Measurements from ENCODE around the gene MIAT. TPM values are rescaled to one million over a fixed set of nuclear protein-coding genes. Genes with fewer than 3 reads are reported as not detected.

MIAT gene
- total and polyA plus RNA-seq, 8 donors = 0.28 to 0.78 (median 0.53) TPM

- Histone ChIP-seq H3K27me3 (no peaks in the 10 kb centered on the region), H3K4me3 (no peak overlapping the region), H3K27ac (no peak overlapping the region), H3K36me3 (no peaks in the 10 kb centered on the region), H3K9me3 (no peaks in the 10 kb centered on the region), H3K4me1 (peaks cover 4 to 6% (median 5%) of the 10 kb centered on the region in 3 donors)
- WGBS, 2 donors = 48 to 53% methylated on average over 8 to 9 of the region's 9 CpGs
- peak; percentile 81 to 90 (median 88) for TF ChIP-seq CTCF (IDR thresholded peaks at IDR 0.05)
- intact Hi-C loops (cut with DNase I) = no loop called here
- FAIRE-seq (no peak), ATAC-seq (peak; percentile 72 to 97 (median 90)), DNase-seq (peak in 5 of 6 donors; percentile 44 to 81 (median 77))
These were observed 21.7 kb downstream of the MIAT start for GRCh38 chr22:26679003-26679629.

GRCh38 chr22:26680485-26680884 lies 23.1 kb downstream of the MIAT start:
- H3K4me3 ChIP-seq = no peak overlapping the region
- DNase-seq (no peak), FAIRE-seq (no peak), ATAC-seq (no peak)
- H3K36me3 ChIP-seq = no peaks in the 10 kb centered on the region
- 97 to 100% methylated on average over 3 of the region's 3 CpGs for WGBS, 2 donors
- no peak for TF ChIP-seq CTCF (IDR thresholded peaks at IDR 0.05)
- H3K9me3 ChIP-seq = no peaks in the 10 kb centered on the region
- no peak overlapping the region for H3K27ac ChIP-seq
- intact Hi-C loops (cut with DNase I) = loop anchor here in 1 of 3 donors (10.0 kb wide), 1 partner anchor 1124 kb away; the partner anchor contains the start of gene MN1
- H3K4me1 ChIP-seq = no peaks in the 10 kb centered on the region
- H3K27me3 ChIP-seq = no peaks in the 10 kb centered on the region

- DNase-seq (no peak), ATAC-seq (no peak), FAIRE-seq (no peak)
- Histone ChIP-seq H3K9me3 (no peaks in the 10 kb centered on the region), H3K4me1 (no peaks in the 10 kb centered on the region), H3K27ac (no peak overlapping the region), H3K27me3 (no peaks in the 10 kb centered on the region), H3K36me3 (no peaks in the 10 kb centered on the region), H3K4me3 (no peak overlapping the region)
- TF ChIP-seq CTCF (IDR thresholded peaks at IDR 0.05) = no peak
- 90 to 91% methylated on average over 11 of the region's 11 CpGs for WGBS, 2 donors
- intact Hi-C loops (cut with DNase I) = loop anchor here in 1 of 3 donors (10.0 kb wide), 1 partner anchor 1123 kb away; the partner anchor contains the start of gene MN1
These were observed 24.0 kb downstream of the MIAT start for GRCh38 chr22:26681395-26681821.

- Histone ChIP-seq H3K36me3 (no peaks in the 10 kb centered on the region), H3K4me1 (no peaks in the 10 kb centered on the region), H3K27ac (no peak overlapping the region), H3K4me3 (no peak overlapping the region), H3K9me3 (no peaks in the 10 kb centered on the region), H3K27me3 (no peaks in the 10 kb centered on the region)
- intact Hi-C loops (cut with DNase I) = loop anchor here in 1 of 3 donors (10.0 kb wide), 1 partner anchor 1121 kb away; the partner anchor contains the start of gene MN1
- ATAC-seq (no peak), FAIRE-seq (no peak), DNase-seq (no peak)
- 87 to 89% methylated on average over 2 of the region's 2 CpGs for WGBS, 2 donors
- TF ChIP-seq CTCF (IDR thresholded peaks at IDR 0.05) = no peak
These were observed 26.8 kb downstream of the MIAT start for GRCh38 chr22:26684168-26684567.

GRCh38 chr22:26685601-26686000 lies 28.2 kb downstream of the MIAT start:
- ATAC-seq = no peak
- WGBS, 2 donors = 78 to 87% methylated on average over 6 of the region's 6 CpGs
- H3K27me3 ChIP-seq = no peaks in the 10 kb centered on the region

More at GRCh38 chr22:26685601-26686000, 28.2 kb downstream of the MIAT start:
- no peaks in the 10 kb centered on the region for H3K36me3 ChIP-seq
- intact Hi-C loops (cut with DNase I) = loop anchor here in 1 of 3 donors (10.0 kb wide), 1 partner anchor 1119 kb away; the partner anchor contains the start of gene MN1
- H3K9me3 ChIP-seq = no peaks in the 10 kb centered on the region
- no peaks in the 10 kb centered on the region for H3K4me1 ChIP-seq
- no peak for DNase-seq
- no peak for TF ChIP-seq CTCF (IDR thresholded peaks at IDR 0.05)
- no peak overlapping the region for H3K4me3 ChIP-seq
- no peak overlapping the region for H3K27ac ChIP-seq
- no peak for FAIRE-seq
